ENCODE results near the gene MCCC1. TPM values are rescaled to one million over a fixed set of nuclear protein-coding genes. Genes with fewer than 3 reads are reported as not detected.

The MCCC1 gene
- total and polyA plus RNA-seq, 2 donors (not counting 1 experiment from before 2014, with no cell fraction given), result 12.9 to 36.3 TPM

DNA sequence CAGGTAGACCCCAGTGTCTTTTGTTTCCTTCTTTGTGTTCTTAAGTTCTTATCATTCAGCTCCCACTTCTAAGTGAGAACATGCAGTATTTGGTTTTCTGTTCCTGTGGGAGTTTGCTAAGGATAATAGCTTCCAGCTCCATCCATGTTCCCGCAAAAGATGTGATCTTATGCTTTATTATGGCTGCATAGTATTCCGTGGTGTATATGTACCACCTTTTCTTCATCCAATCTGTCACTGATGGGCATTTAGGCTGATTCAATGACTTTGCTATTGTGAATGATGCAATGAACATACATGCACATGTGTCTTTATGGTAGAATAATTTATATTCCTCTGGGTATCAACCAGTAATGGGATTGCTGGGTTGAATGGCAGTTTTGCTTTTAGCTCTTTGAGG is 24.4 kb downstream of the MCCC1 start:
- H3K27me3 Mint-ChIP-seq, result no peaks in the 10 kb centered on the region
- POLR2A ChIA-PET, result no interaction called here
- CTCF ChIA-PET, result no interaction called here
- no peak overlapping the region for H3K27ac Mint-ChIP-seq
- ATAC-seq (ENCODE audit: low read depth) (no peak), DNase-seq (no peak)
- Histone ChIP-seq H3K4me2 (replicated peaks; ENCODE audit: low read depth, low read length, poor library complexity, severe bottlenecking) (no peak overlapping the region), H3K36me3 (replicated peaks in 1 of 2; ENCODE audit: control extremely low read depth in 1 of 2, control insufficient read depth in 1 of 2, extremely low read depth in 1 of 2, insufficient read depth in 2 of 2, low read length in 1 of 2) (peaks cover 10 to 36% of the 10 kb centered on the region in 2 experiments), H3K9me3 (ENCODE audit: control extremely low read depth in 1 of 3, control insufficient read depth in 2 of 3, insufficient read depth in 1 of 3, low read length in 2 of 3) (peaks cover 0 to 7% (median 7%) of the 10 kb centered on the region in 3 donors), H3K9ac (ENCODE audit: low read length) (no peak overlapping the region), H3K27me3 (replicated peaks in 1 of 4; ENCODE audit: control extremely low read depth in 1 of 4, control insufficient read depth in 3 of 4, insufficient read depth in 4 of 4, low read length in 3 of 4) (no peaks in the 10 kb centered on the region), H2AFZ (ENCODE audit: insufficient read depth, low read depth, low read length, poor library complexity, severe bottlenecking) (no peak overlapping the region), H3K79me2 (ENCODE audit: control insufficient read depth, insufficient read depth, low read length) (no peaks in the 10 kb centered on the region), H3K4me1 (ENCODE audit: control insufficient read depth in 2 of 2, insufficient read depth in 2 of 2, low read length in 2 of 2) (no peaks in the 10 kb centered on the region), H3K4me3 (ENCODE audit: control extremely low read depth in 1 of 5, extremely low read depth in 1 of 5, insufficient read depth in 1 of 5, low read depth in 2 of 5, low read length in 4 of 5) (no peak overlapping the region), H4K20me1 (ENCODE audit: control insufficient read depth, insufficient read depth, low read length, poor library complexity, severe bottlenecking) (no peaks in the 10 kb centered on the region), H3K27ac (ENCODE audit: low read length in 2 of 2) (no peak overlapping the region)
- no peaks in the 10 kb centered on the region for H3K4me1 Mint-ChIP-seq
- intact Hi-C loops (cut with micrococcal nuclease), result no loop called here
- WGBS (ENCODE audit: insufficient coverage), result no CpG with 5 or more reads among the region's 2 CpGs
- H3K9me3 Mint-ChIP-seq (ENCODE audit: insufficient read depth), result no peaks in the 10 kb centered on the region
- TF ChIP-seq CTCF (IDR thresholded peaks at IDR 0.05), result no peak
- no peak for TF ChIP-seq EZH2 (IDR thresholded peaks at IDR 0.05; ENCODE audit: borderline replicate concordance, insufficient read depth, low read depth, low read length, poor library complexity, severe bottlenecking)
- H3K4me3 Mint-ChIP-seq, result no peak overlapping the region

DNA sequence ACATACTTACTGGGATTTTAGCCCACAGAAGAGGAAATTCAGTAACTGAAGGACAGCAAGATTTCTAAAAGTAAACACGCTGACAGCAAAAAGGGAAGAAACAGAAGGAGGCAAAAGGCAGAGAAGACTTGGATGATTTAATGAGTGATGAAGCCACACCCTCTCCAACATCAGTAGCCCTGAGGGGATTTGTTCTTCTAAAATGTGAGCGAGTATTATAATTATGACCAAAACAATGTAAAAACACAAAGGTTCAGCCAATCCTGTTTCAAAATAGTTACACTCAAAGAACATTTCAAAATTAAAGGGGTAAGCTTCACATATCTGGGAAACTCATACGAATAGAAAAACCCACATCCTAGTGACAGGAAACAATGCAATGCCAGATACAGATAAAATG is 25.0 kb downstream of the MCCC1 start:
- Histone ChIP-seq H3K36me3 (replicated peaks in 1 of 2; ENCODE audit: control extremely low read depth in 1 of 2, control insufficient read depth in 1 of 2, extremely low read depth in 1 of 2, insufficient read depth in 2 of 2, low read length in 1 of 2) (peaks cover 14 to 39% of the 10 kb centered on the region in 2 experiments), H2AFZ (ENCODE audit: insufficient read depth, low read depth, low read length, poor library complexity, severe bottlenecking) (no peak overlapping the region)
- no CpG with 5 or more reads among the region's 3 CpGs for WGBS (ENCODE audit: insufficient coverage)

More for the DNA sequence above, 25.0 kb downstream of the MCCC1 start:
- no peaks in the 10 kb centered on the region for H3K27me3 ChIP-seq (replicated peaks in 1 of 4; ENCODE audit: control extremely low read depth in 1 of 4, control insufficient read depth in 3 of 4, insufficient read depth in 4 of 4, low read length in 3 of 4)
- TF ChIP-seq CTCF (IDR thresholded peaks at IDR 0.05) (no peak), EZH2 (IDR thresholded peaks at IDR 0.05; ENCODE audit: borderline replicate concordance, insufficient read depth, low read depth, low read length, poor library complexity, severe bottlenecking) (no peak)
- intact Hi-C loops (cut with micrococcal nuclease), result no loop called here
- ATAC-seq (ENCODE audit: low read depth), result no peak
- H3K9me3 ChIP-seq (ENCODE audit: control extremely low read depth in 1 of 3, control insufficient read depth in 2 of 3, insufficient read depth in 1 of 3, low read length in 2 of 3), result peaks cover 0 to 7% (median 7%) of the 10 kb centered on the region in 3 donors
- no peak overlapping the region for H3K27ac ChIP-seq (ENCODE audit: low read length in 2 of 2)
- Mint-ChIP-seq H3K27me3 (no peaks in the 10 kb centered on the region), H3K4me3 (no peak overlapping the region), H3K4me1 (no peaks in the 10 kb centered on the region), H3K9me3 (ENCODE audit: insufficient read depth) (no peaks in the 10 kb centered on the region), H3K27ac (no peak overlapping the region)
- POLR2A ChIA-PET, result no interaction called here
- CTCF ChIA-PET, result no interaction called here
- H3K4me3 ChIP-seq (ENCODE audit: control extremely low read depth in 1 of 5, extremely low read depth in 1 of 5, insufficient read depth in 1 of 5, low read depth in 2 of 5, low read length in 4 of 5), result no peak overlapping the region
- H3K4me1 ChIP-seq (ENCODE audit: control insufficient read depth in 2 of 2, insufficient read depth in 2 of 2, low read length in 2 of 2), result no peaks in the 10 kb centered on the region
- H3K9ac ChIP-seq (ENCODE audit: low read length), result no peak overlapping the region
- no peaks in the 10 kb centered on the region for H3K79me2 ChIP-seq (ENCODE audit: control insufficient read depth, insufficient read depth, low read length)
- no peaks in the 10 kb centered on the region for H4K20me1 ChIP-seq (ENCODE audit: control insufficient read depth, insufficient read depth, low read length, poor library complexity, severe bottlenecking)
- no peak overlapping the region for H3K4me2 ChIP-seq (replicated peaks; ENCODE audit: low read depth, low read length, poor library complexity, severe bottlenecking)
- DNase-seq, result no peak
